Measurements from ENCODE around the gene TMEM52. TPM values are rescaled to one million over a fixed set of nuclear protein-coding genes. Genes with fewer than 3 reads are reported as not detected.
A peak's percentile ranks its signal among the peaks of the same experiment; 100 is the strongest.

The TMEM52 gene
- total and polyA plus RNA-seq, 9 of the 15 experiments (the other 6 are each of a cell fraction or from before 2014, with no cell fraction given): 0.37 to 22.5 (median 6.8) TPM

DNA sequence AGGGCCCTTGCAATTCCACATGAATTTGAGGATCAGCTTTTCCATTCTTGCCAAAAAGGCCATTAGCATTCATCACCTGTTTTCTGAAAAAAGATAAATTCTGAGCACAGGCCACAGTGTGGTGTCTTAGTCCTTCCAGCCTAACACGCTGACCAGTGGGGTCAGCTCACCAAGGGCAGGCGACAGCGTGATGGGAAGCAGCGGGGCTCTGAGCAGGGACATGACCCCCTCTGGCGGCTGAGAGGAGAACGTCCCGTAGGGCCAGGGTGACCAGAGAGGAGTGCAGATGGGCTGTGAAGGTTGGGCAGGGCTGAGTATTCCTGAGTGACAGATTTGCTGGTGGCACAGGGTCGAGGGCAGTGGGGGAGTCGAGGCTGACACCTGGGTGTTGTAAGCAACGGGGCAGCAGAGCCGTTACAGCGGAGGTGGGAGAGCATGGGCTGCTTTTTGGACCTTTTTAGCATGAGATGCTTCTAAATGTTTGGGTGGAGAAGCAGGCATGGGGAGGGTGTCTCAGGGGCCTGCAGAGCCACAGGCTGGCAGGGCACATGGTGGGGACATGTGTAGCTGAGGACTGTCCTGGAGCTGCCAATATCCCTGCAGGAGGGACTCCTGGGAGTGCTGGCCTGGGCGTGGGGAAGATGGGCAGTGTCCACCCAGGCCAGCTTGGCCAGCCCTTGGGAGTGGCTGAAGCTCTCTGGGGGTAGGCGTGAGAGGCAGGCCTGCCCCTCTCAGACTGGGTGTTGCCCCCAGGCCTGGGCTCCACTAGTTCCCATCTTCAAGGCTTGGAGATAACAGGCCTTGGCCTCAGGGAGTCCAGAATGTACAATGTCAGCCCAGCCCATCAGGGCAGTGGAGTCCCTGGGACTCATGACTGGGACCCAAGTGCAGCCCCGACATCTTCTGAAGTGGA, 12.6 kb downstream of the TMEM52 start (continued):
- TF ChIP-seq, protein P1, sequence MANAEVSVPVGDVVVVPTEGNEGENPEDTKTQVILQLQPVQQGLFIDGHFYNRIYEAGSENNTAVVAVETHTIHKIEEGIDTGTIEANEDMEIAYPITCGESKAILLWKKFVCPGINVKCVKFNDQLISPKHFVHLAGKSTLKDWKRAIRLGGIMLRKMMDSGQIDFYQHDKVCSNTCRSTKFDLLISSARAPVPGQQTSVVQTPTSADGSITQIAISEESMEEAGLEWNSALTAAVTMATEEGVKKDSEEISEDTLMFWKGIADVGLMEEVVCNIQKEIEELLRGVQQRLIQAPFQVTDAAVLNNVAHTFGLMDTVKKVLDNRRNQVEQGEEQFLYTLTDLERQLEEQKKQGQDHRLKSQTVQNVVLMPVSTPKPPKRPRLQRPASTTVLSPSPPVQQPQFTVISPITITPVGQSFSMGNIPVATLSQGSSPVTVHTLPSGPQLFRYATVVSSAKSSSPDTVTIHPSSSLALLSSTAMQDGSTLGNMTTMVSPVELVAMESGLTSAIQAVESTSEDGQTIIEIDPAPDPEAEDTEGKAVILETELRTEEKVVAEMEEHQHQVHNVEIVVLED (CRISPR knock-in tag; IDR thresholded peaks at IDR 0.05): no peak
- TF ChIP-seq NFE2 (IDR thresholded peaks at IDR 0.05; ENCODE audit: low read depth) (no peak), POLR2AphosphoS5 (IDR thresholded peaks at IDR 0.05; ENCODE audit: control insufficient read depth, insufficient read depth, low read depth, low read length) (no peak), ZNF12 (CRISPR knock-in tag; IDR thresholded peaks at IDR 0.05) (peak; percentile 79; the same call in 1 of the 2 replicates), CCNT2 (IDR thresholded peaks at IDR 0.05; ENCODE audit: borderline replicate concordance, extremely low read depth, insufficient read length, low read depth, low read length) (no peak), PCBP1 (IDR thresholded peaks at IDR 0.05; ENCODE audit: low read depth, low read length, poor library complexity, severe bottlenecking) (no peak), HMGN3 (IDR thresholded peaks at IDR 0.05; ENCODE audit: borderline replicate concordance, extremely low read depth, insufficient read length, low read depth, low read length) (peak; percentile 42), PHF8 (IDR thresholded peaks at IDR 0.05; ENCODE audit: borderline replicate concordance, low read length) (no peak), EHMT2 (IDR thresholded peaks at IDR 0.05) (no peak)
- TF ChIP-seq, protein P2, sequence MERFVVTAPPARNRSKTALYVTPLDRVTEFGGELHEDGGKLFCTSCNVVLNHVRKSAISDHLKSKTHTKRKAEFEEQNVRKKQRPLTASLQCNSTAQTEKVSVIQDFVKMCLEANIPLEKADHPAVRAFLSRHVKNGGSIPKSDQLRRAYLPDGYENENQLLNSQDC (CRISPR knock-in tag; IDR thresholded peaks at IDR 0.05): no peak
- TF ChIP-seq, protein P3, sequence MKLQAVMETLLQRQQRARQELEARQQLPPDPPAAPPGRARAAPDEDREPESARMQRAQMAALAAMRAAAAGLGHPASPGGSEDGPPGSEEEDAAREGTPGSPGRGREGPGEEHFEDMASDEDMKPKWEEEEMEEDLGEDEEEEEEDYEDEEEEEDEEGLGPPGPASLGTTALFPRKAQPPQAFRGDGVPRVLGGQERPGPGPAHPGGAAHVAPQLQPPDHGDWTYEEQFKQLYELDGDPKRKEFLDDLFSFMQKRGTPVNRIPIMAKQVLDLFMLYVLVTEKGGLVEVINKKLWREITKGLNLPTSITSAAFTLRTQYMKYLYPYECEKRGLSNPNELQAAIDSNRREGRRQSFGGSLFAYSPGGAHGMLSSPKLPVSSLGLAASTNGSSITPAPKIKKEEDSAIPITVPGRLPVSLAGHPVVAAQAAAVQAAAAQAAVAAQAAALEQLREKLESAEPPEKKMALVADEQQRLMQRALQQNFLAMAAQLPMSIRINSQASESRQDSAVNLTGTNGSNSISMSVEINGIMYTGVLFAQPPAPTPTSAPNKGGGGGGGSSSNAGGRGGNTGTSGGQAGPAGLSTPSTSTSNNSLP (IDR thresholded peaks at IDR 0.05; ENCODE audit: borderline replicate concordance, low read depth, low read length): no peak
- TF ChIP-seq, protein P4, sequence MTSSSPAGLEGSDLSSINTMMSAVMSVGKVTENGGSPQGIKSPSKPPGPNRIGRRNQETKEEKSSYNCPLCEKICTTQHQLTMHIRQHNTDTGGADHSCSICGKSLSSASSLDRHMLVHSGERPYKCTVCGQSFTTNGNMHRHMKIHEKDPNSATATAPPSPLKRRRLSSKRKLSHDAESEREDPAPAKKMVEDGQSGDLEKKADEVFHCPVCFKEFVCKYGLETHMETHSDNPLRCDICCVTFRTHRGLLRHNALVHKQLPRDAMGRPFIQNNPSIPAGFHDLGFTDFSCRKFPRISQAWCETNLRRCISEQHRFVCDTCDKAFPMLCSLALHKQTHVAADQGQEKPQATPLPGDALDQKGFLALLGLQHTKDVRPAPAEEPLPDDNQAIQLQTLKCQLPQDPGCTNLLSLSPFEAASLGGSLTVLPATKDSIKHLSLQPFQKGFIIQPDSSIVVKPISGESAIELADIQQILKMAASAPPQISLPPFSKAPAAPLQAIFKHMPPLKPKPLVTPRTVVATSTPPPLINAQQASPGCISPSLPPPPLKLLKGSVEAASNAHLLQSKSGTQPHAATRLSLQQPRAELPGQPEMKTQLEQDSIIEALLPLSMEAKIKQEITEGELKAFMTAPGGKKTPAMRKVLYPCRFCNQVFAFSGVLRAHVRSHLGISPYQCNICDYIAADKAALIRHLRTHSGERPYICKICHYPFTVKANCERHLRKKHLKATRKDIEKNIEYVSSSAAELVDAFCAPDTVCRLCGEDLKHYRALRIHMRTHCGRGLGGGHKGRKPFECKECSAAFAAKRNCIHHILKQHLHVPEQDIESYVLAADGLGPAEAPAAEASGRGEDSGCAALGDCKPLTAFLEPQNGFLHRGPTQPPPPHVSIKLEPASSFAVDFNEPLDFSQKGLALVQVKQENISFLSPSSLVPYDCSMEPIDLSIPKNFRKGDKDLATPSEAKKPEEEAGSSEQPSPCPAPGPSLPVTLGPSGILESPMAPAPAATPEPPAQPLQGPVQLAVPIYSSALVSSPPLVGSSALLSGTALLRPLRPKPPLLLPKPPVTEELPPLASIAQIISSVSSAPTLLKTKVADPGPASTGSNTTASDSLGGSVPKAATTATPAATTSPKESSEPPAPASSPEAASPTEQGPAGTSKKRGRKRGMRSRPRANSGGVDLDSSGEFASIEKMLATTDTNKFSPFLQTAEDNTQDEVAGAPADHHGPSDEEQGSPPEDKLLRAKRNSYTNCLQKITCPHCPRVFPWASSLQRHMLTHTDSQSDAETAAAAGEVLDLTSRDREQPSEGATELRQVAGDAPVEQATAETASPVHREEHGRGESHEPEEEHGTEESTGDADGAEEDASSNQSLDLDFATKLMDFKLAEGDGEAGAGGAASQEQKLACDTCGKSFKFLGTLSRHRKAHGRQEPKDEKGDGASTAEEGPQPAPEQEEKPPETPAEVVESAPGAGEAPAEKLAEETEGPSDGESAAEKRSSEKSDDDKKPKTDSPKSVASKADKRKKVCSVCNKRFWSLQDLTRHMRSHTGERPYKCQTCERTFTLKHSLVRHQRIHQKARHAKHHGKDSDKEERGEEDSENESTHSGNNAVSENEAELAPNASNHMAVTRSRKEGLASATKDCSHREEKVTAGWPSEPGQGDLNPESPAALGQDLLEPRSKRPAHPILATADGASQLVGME (CRISPR knock-in tag; IDR thresholded peaks at IDR 0.05): no peak
- TF ChIP-seq, protein P5, sequence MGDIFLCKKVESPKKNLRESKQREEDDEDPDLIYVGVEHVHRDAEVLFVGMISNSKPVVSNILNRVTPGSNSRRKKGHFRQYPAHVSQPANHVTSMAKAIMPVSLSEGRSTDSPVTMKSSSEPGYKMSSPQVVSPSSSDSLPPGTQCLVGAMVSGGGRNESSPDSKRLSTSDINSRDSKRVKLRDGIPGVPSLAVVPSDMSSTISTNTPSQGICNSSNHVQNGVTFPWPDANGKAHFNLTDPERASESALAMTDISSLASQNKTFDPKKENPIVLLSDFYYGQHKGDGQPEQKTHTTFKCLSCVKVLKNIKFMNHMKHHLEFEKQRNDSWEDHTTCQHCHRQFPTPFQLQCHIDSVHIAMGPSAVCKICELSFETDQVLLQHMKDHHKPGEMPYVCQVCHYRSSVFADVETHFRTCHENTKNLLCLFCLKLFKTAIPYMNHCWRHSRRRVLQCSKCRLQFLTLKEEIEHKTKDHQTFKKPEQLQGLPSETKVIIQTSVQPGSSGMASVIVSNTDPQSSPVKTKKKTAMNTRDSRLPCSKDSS (IDR thresholded peaks at IDR 0.05; ENCODE audit: low read depth, partially characterized antibody): no peak

Data from K562 (cell line).